Fibroblast of the aortic adventitia (primary cell): ENCODE data around the gene SHC2. TPM values are rescaled to one million over a fixed set of nuclear protein-coding genes. Genes with fewer than 3 reads are reported as not detected.

Experiments
- DNase-seq: peaks from one replicate; pipeline ENCODE4 v3.0.0-alpha.2; 2010; ENCODE audit warnings: low read depth
- H3K4me3 ChIP-seq: 2 replicates; pipeline ENCODE4 v1.5.1; 2011; ENCODE audit warnings: low read depth, mild to moderate bottlenecking, control low read depth, low read length, moderate library complexity
- CTCF ChIP-seq: IDR thresholded peaks from 2 replicates; pipeline ENCODE4 v1.5.1; 2011; ENCODE audit warnings: mild to moderate bottlenecking, low read length, control low read depth, inconsistent platforms; ENCODE audit not compliant: insufficient read depth
- total RNA-seq: library from RNA; depleted of rRNA; stranded (reverse); fragments of >200 nt; gene quantifications from 2 replicates; pipeline ENCODE4 v1.2.3, GENCODE V29; 2012; ENCODE audit warnings: low replicate concordance

Gene SHC2
- total RNA-seq, 1 donor: 0.81 TPM

DNA sequence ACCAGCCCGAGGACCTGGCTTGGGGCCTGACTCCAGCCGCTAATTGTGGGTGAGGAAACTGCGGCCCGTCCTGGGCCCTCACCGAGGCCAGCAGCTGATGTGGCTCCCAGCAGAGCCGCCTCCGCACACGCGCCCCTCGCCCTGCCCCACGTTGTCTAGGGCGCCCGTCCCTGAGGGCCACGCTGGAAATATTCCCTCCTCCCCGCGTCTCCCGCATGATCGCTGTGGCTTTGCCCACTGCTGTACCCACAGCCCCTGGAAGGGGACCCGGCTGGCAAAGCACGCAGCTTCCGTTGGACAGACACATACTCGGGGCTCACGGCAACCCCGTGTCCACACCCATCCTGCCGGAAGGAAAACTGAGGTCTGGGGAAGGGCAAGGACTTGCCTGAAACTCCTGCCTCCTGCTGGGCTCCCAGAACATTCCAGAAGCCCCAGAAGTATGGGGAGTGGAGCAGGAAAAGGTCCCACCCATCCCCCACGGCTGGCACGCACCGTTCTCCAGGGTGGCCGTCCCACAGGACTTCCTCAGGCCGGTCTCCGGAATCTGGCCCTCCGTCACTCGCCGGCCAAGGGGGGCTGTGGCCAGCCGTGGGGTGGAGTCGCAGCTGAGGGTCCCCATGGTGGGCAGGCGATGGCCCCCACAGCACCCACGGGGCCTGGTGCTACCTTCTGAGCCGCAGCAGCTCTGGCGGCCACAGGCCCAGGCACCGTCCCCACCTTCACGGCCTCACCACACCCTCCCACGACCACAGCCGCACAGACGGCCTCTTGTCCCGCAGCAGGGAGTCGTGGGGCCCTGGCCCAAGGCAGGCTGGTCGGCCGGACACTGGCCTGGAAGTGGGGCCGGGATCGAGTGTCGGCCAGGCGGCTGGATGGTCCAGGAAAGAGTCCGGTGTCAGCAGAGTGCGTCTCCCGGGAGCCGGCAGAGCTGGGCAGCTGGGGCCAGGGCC lies 13.6 kb upstream of the SHC2 start:
- no peak for DNase-seq
- no peak overlapping the region for H3K4me3 ChIP-seq
- no peak for TF ChIP-seq CTCF

- no peak overlapping the region for H3K4me3 ChIP-seq
- no peak for TF ChIP-seq CTCF
- DNase-seq: no peak
Measured at GRCh38 chr19:472005-472858, 11.4 kb upstream of the SHC2 start.

- no peak for DNase-seq
- no peak for TF ChIP-seq CTCF
- H3K4me3 ChIP-seq: no peak overlapping the region
Measured at GRCh38 chr19:470701-471100, 9.9 kb upstream of the SHC2 start.

- DNase-seq: no peak
- TF ChIP-seq CTCF: no peak
- no peak overlapping the region for H3K4me3 ChIP-seq
Measured at GRCh38 chr19:469833-470232, 9.0 kb upstream of the SHC2 start.

DNA sequence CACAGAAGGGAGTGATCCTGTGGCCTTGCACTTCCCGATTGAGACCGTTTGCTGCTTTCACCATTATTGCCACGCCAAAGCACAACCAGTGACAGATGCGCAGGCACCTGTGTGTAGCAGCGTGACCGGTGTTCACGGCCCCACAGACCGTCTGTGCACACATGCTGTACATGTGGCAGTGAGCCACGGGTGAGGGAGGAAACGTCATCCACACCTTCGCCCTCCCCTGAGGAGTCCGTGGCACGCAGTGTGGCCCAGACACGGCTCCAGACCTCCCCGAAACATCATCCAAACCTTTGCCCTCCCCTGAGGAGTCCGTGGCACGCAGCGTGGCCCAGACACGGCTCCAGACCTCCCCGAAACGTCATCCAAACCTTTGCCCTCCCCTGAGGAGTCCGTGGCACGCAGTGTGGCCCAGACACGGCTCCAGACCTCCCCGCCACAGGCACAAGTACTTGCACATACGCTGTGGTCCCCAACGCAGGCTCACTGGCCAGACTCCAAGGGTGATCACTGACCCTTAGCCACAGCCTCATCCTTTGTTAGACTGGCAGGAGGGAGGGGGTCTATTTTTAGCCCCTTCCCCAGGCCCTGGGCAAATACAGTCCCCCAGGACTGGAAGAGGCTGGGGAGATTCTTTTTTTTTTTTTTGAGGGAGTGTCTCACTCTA lies 7.9 kb upstream of the SHC2 start:
- H3K4me3 ChIP-seq: no peak overlapping the region
- no peak for DNase-seq
- no peak for TF ChIP-seq CTCF

GRCh38 chr19:467554-467953 lies 6.7 kb upstream of the SHC2 start:
- no peak for DNase-seq
- H3K4me3 ChIP-seq: no peak overlapping the region
- no peak for TF ChIP-seq CTCF
